Activated naive CD4-positive, alpha-beta T cell treated with anti-CD3 and anti-CD28 coated beads for 36 hours (primary cell): Measurements from ENCODE around the gene KRT77. TPM values are rescaled to one million over a fixed set of nuclear protein-coding genes. Genes with fewer than 3 reads are reported as not detected.

Source experiments
- CTCF ChIA-PET: fragments of 350-600 bp; sonication (Branson Sonifier 250); formaldehyde crosslinking; loops from one replicate; lab custom pipeline; 2021; ENCODE audit warnings: antibody characterized with exemption; lab: Charles Lee
- DNase-seq: peaks from one replicate; pipeline ENCODE4 v3.0.0-alpha.2; 2020
- H3K27ac Mint-ChIP-seq: one replicate; pipeline ENCODE4 v1.8.0; 2021; ENCODE audit warnings: mild to moderate bottlenecking, mixed read lengths
- H3K27me3 Mint-ChIP-seq: one replicate; pipeline ENCODE4 v1.8.0; 2021; ENCODE audit warnings: low read depth, mixed read lengths
- H3K36me3 Mint-ChIP-seq: one replicate; pipeline ENCODE4 v1.8.0; 2021; ENCODE audit warnings: low read depth, mixed read lengths
- H3K4me1 Mint-ChIP-seq: one replicate; pipeline ENCODE4 v1.8.0; 2021; ENCODE audit warnings: low read depth, mixed read lengths
- H3K4me3 Mint-ChIP-seq: one replicate; pipeline ENCODE4 v1.8.0; 2021; ENCODE audit warnings: mild to moderate bottlenecking, moderate library complexity, mixed read lengths
- H3K9me3 Mint-ChIP-seq: one replicate; pipeline ENCODE4 v1.8.0; 2021; ENCODE audit warnings: mixed read lengths
- intact Hi-C: fragments of 100-400 bp; cut with micrococcal nuclease; formaldehyde crosslinking; loops from one replicate; pipeline ENCODE4 v1.15.1; 2023
- total RNA-seq, 2 experiments: library from RNA; stranded (reverse); gene quantifications; one replicate each; pipeline ENCODE4 v1.2.3, GENCODE V29; 2021

KRT77 gene
- total RNA-seq, 2 experiments from 2014 or later, result not detected

- H3K9me3 Mint-ChIP-seq, result no peaks in the 10 kb centered on the region
- H3K27me3 Mint-ChIP-seq, result no peaks in the 10 kb centered on the region
- no peak for DNase-seq
- no peak overlapping the region for H3K27ac Mint-ChIP-seq
- CTCF ChIA-PET, result interaction anchor here (1.2 to 1.4 kb wide), 2 partner anchors 14 to 211 kb away, joined by 3 read pairs; no protein-coding TSS in a partner anchor
- no peaks in the 10 kb centered on the region for H3K36me3 Mint-ChIP-seq
- intact Hi-C loops, result no loop called here
- peaks cover 9% of the 10 kb centered on the region for H3K4me1 Mint-ChIP-seq
- H3K4me3 Mint-ChIP-seq, result no peak overlapping the region
Observed at GRCh38 chr12:52659395-52659794, 43.9 kb downstream of the KRT77 start.

DNA sequence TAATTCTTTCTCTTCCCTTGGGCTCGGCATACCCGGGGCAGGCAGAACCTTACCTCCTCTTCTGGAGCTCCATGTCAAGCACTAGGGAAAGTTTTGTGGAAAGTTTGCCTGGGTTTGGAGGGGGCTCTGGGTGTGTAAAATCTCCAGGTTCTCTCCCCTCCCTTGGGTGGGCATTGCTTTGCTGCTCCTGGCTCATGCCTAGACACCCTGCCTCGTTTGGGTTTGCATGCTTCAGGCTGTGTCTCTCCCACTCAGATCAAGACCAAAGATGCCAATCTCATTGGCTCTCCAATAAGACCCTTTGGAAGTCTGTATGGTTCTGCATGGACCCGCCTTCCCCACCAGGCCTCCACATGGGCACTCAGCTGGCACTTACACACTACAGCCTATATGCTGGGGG, 45.1 kb downstream of the KRT77 start:
- H3K27me3 Mint-ChIP-seq, result no peaks in the 10 kb centered on the region
- H3K27ac Mint-ChIP-seq, result no peak overlapping the region
- H3K4me3 Mint-ChIP-seq, result no peak overlapping the region
- CTCF ChIA-PET, result no interaction called here
- no peaks in the 10 kb centered on the region for H3K36me3 Mint-ChIP-seq
- no peaks in the 10 kb centered on the region for H3K9me3 Mint-ChIP-seq
- DNase-seq, result no peak
- H3K4me1 Mint-ChIP-seq, result peaks cover 9% of the 10 kb centered on the region
- intact Hi-C loops, result no loop called here

DNA sequence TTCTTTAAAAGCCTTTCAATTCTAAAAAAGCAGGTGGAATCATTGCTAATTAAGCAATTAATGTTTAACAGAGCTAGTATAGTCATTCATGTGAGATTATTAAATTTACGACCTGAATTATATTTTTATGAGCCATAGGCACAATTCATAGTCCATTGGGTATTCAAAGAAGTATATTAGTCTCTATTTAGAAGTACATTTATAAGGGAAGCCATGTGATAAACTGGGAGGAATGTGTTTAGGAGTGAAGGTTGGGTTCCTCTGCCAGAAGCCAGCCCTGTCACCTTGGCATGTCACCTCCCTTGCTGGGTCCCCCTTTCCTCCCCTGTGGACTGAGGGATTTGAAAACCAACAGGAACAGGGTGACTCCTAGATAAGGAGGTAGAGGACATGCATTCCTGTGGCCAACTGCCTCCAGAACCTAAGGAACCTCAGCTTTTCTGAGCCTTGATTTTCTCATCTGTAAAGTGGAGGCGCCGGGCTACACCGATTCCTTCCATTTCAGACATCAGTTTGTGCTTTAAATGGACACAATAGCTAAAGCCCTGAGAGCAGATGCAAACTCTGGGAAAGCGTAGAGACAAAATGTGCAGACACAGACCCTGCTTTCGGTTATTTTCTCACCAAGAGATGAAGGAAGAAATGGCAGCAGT, 45.9 kb downstream of the KRT77 start:
- Mint-ChIP-seq H3K4me1 (peaks cover 9% of the 10 kb centered on the region), H3K9me3 (no peaks in the 10 kb centered on the region), H3K27ac (no peak overlapping the region), H3K27me3 (no peaks in the 10 kb centered on the region), H3K4me3 (no peak overlapping the region), H3K36me3 (no peaks in the 10 kb centered on the region)
- no peak for DNase-seq
- CTCF ChIA-PET, result interaction anchor here (0.9 kb wide), 1 partner anchor 228 kb away, joined by 3 read pairs; no protein-coding TSS in a partner anchor
- intact Hi-C loops, result no loop called here

- CTCF ChIA-PET, result interaction anchor here (0.9 kb wide), 1 partner anchor 229 kb away, joined by 3 read pairs; no protein-coding TSS in a partner anchor
- Mint-ChIP-seq H3K4me1 (peaks cover 7% of the 10 kb centered on the region), H3K4me3 (no peak overlapping the region), H3K9me3 (no peaks in the 10 kb centered on the region), H3K36me3 (no peaks in the 10 kb centered on the region), H3K27ac (no peak overlapping the region), H3K27me3 (no peaks in the 10 kb centered on the region)
- no peak for DNase-seq
- intact Hi-C loops, result no loop called here
Observed at GRCh38 chr12:52656616-52657015, 46.7 kb downstream of the KRT77 start.

DNA sequence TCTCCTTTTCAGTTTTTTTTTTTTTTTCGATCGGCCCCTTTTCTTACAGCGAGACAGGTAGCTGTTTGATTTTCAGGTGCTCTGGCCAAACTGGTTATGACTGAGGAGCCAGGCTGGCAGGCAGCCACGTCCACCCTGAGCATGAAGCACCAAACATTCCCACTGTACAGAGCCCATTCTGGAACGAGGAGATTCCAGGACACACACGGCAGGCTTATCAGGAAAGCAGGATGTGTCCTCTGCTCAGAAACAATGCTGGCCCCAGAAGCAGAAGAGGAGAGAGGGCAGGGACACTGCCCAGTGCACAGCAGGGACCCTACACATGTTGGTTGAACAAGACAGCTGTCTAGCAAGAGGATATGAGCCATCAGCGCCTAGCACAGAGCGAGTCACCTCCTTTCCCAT, 47.6 kb downstream of the KRT77 start:
- CTCF ChIA-PET, result interaction anchor here (1.0 kb wide), 1 partner anchor 10 kb away, joined by 3 read pairs; no protein-coding TSS in a partner anchor
- H3K4me3 Mint-ChIP-seq, result no peak overlapping the region
- H3K4me1 Mint-ChIP-seq, result peaks cover 7% of the 10 kb centered on the region
- H3K27me3 Mint-ChIP-seq, result no peaks in the 10 kb centered on the region
- no peak for DNase-seq
- H3K27ac Mint-ChIP-seq, result no peak overlapping the region
- H3K9me3 Mint-ChIP-seq, result no peaks in the 10 kb centered on the region
- H3K36me3 Mint-ChIP-seq, result no peaks in the 10 kb centered on the region
- intact Hi-C loops, result no loop called here

- Mint-ChIP-seq H3K36me3 (no peaks in the 10 kb centered on the region), H3K9me3 (no peaks in the 10 kb centered on the region), H3K4me1 (peaks cover 8% of the 10 kb centered on the region), H3K27ac (no peak overlapping the region), H3K4me3 (no peak overlapping the region), H3K27me3 (no peaks in the 10 kb centered on the region)
- CTCF ChIA-PET, result interaction anchor here (1.0 kb wide), 1 partner anchor 11 kb away, joined by 3 read pairs; no protein-coding TSS in a partner anchor
- DNase-seq, result no peak
- intact Hi-C loops, result no loop called here
Observed at GRCh38 chr12:52655251-52655650, 48.1 kb downstream of the KRT77 start.

- Mint-ChIP-seq H3K4me3 (no peak within 1 kb of the TSS), H3K4me1 (peaks cover 40% of the 10 kb centered on the region)
- CTCF ChIA-PET, result interaction anchor here (1.1 kb wide), 1 partner anchor 228 kb away, joined by 3 read pairs; no protein-coding TSS in a partner anchor
Observed at GRCh38 chr12:52651726-52652261, 51.5 kb downstream of the KRT77 start, which contains the start of gene KRT2. Gene KRT2 (minus strand): TSS chr12:52652211. CDS start chr12:52652142, 69 bp downstream.

DNA sequence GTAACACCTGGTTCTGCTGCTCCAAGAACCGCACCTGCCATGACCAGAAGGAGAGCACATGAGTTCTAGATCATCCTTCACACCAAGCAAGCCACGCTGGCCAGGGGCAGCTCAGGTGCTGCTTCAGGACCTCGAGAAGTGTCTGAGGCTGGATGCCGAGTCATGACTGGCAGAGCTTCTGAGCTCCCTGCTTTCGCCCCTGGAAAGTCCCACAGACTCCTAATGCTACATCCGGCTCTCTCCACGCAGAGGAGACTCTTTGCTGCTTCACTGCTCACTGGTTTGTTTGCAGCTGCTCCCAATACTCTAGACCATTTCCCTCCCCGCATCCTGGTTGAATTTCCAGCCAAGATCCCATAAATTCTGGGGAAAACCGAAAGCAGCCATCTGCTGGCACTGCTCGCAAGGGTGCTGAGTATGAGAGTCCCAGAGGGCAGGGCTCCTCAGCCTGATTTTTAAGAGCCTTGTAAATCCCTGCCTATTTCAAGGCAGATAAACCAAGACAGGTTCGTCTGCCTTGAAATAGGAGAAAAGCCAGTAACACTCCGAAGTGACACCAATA, 52.7 kb downstream of the KRT77 start:
- intact Hi-C loops, result no loop called here
- no peak overlapping the region for H3K4me3 Mint-ChIP-seq
- H3K9me3 Mint-ChIP-seq, result no peaks in the 10 kb centered on the region
- no peak for DNase-seq
- no peak overlapping the region for H3K27ac Mint-ChIP-seq
- H3K27me3 Mint-ChIP-seq, result no peaks in the 10 kb centered on the region
- CTCF ChIA-PET, result no interaction called here
- peaks cover 47% of the 10 kb centered on the region for H3K4me1 Mint-ChIP-seq
- no peaks in the 10 kb centered on the region for H3K36me3 Mint-ChIP-seq

More at GRCh38 chr12:52651726-52652261, 51.5 kb downstream of the KRT77 start, which contains the start of gene KRT2:
- Mint-ChIP-seq H3K27me3 (no peaks in the 10 kb centered on the region), H3K9me3 (no peaks in the 10 kb centered on the region), H3K36me3 (no peaks in the 10 kb centered on the region), H3K27ac (no peak within 1 kb of the TSS)
- intact Hi-C loops, result no loop called here
- DNase-seq, result no peak

GRCh38 chr12:52649066-52649465, 54.3 kb downstream of the KRT77 start:
- CTCF ChIA-PET, result interaction anchor here (0.6 kb wide), 1 partner anchor 513 kb away, joined by 5 read pairs; no protein-coding TSS in a partner anchor

GRCh38 chr12:52648012-52648550, 55.2 kb downstream of the KRT77 start:
- intact Hi-C loops, result no loop called here
- H3K4me3 Mint-ChIP-seq, result no peak overlapping the region
- no peaks in the 10 kb centered on the region for H3K36me3 Mint-ChIP-seq
- no peaks in the 10 kb centered on the region for H3K9me3 Mint-ChIP-seq
- CTCF ChIA-PET, result interaction anchor here (0.5 to 0.9 kb wide), 2 partner anchors 223 to 227 kb away, joined by 3 read pairs; no protein-coding TSS in a partner anchor
- H3K27me3 Mint-ChIP-seq, result no peaks in the 10 kb centered on the region
- DNase-seq, result no peak
- peaks cover 70% of the 10 kb centered on the region for H3K4me1 Mint-ChIP-seq
- H3K27ac Mint-ChIP-seq, result no peak overlapping the region

More at GRCh38 chr12:52649066-52649465, 54.3 kb downstream of the KRT77 start:
- Mint-ChIP-seq H3K27me3 (no peaks in the 10 kb centered on the region), H3K9me3 (no peaks in the 10 kb centered on the region), H3K4me3 (no peak overlapping the region), H3K36me3 (no peaks in the 10 kb centered on the region), H3K27ac (no peak overlapping the region), H3K4me1 (peaks cover 61% of the 10 kb centered on the region)
- DNase-seq, result no peak
- intact Hi-C loops, result no loop called here

- H3K27me3 Mint-ChIP-seq, result no peaks in the 10 kb centered on the region
- intact Hi-C loops, result no loop called here
- no peak overlapping the region for H3K27ac Mint-ChIP-seq
- H3K36me3 Mint-ChIP-seq, result no peaks in the 10 kb centered on the region
- CTCF ChIA-PET, result interaction anchor here (0.5 to 0.9 kb wide), 2 partner anchors 223 to 227 kb away, joined by 3 read pairs; no protein-coding TSS in a partner anchor
- H3K9me3 Mint-ChIP-seq, result no peaks in the 10 kb centered on the region
- peaks cover 74% of the 10 kb centered on the region for H3K4me1 Mint-ChIP-seq
- no peak for DNase-seq
- H3K4me3 Mint-ChIP-seq, result no peak overlapping the region
Observed at GRCh38 chr12:52647601-52648000, 55.7 kb downstream of the KRT77 start.

DNA sequence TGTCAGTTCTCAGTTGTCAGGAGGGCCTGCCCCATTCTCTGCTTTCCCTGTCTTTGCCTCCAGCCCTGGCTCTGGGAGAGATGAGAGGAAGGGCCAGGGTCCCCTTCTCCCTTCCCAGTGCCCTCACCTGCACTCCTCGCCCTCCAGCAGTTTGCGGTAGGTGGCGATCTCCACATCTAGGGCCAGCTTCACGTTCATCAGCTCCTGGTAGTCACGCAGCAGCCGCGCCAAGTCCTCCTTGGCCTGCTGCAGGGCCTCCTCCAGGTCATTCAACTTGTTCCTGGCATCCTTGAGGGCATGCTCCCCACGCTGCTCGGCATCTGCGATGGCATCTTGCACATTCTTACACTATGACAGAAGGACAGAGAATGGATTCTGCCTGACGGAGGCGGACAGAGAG, 56.7 kb downstream of the KRT77 start:
- no peaks in the 10 kb centered on the region for H3K27me3 Mint-ChIP-seq
- peaks cover 84% of the 10 kb centered on the region for H3K4me1 Mint-ChIP-seq
- H3K9me3 Mint-ChIP-seq, result no peaks in the 10 kb centered on the region
- no peak for DNase-seq
- H3K27ac Mint-ChIP-seq, result no peak overlapping the region
- CTCF ChIA-PET, result no interaction called here
- no peak overlapping the region for H3K4me3 Mint-ChIP-seq
- no peaks in the 10 kb centered on the region for H3K36me3 Mint-ChIP-seq
- intact Hi-C loops, result no loop called here
